Measurements from ENCODE around the gene NAGLU.

Gene NAGLU

GRCh38 chr17:42536048-42536371 lies at the start of gene NAGLU:
Gene NAGLU, plus strand, starts transcription at chr17:42536241. Its CDS starts 32 bp downstream, at chr17:42536273.
- DNase-seq = peak; percentile 79

- DNase-seq = no peak
These were observed 48.0 kb upstream of the NAGLU start for GRCh38 chr17:42488032-42488431.

- no peak for DNase-seq
These were observed 42.7 kb upstream of the NAGLU start for GRCh38 chr17:42493319-42493718.

GRCh38 chr17:42494673-42495072 lies 41.4 kb upstream of the NAGLU start:
- no peak for DNase-seq

- no peak for DNase-seq
These were observed 37.2 kb upstream of the NAGLU start for GRCh38 chr17:42498828-42499227.

- DNase-seq = no peak
These were observed 34.0 kb upstream of the NAGLU start for GRCh38 chr17:42502091-42502490.

- DNase-seq = no peak
These were observed 33.1 kb upstream of the NAGLU start for GRCh38 chr17:42502926-42503325.

- no peak for DNase-seq
These were observed 28.4 kb upstream of the NAGLU start for GRCh38 chr17:42507671-42508070.

- DNase-seq = no peak
These were observed 27.4 kb upstream of the NAGLU start for GRCh38 chr17:42508426-42509165.

- DNase-seq = no peak
These were observed 26.6 kb upstream of the NAGLU start for GRCh38 chr17:42509409-42509808.

- DNase-seq = no peak
These were observed 26.2 kb upstream of the NAGLU start for GRCh38 chr17:42509841-42510240.

- no peak for DNase-seq
These were observed 23.8 kb upstream of the NAGLU start for GRCh38 chr17:42512246-42512645.

GRCh38 chr17:42512733-42513251 lies 23.2 kb upstream of the NAGLU start:
- no peak for DNase-seq

- DNase-seq = no peak
These were observed 22.4 kb upstream of the NAGLU start for GRCh38 chr17:42513686-42514085.

GRCh38 chr17:42514279-42514678 lies 21.8 kb upstream of the NAGLU start:
- no peak for DNase-seq

- no peak for DNase-seq
These were observed 21.2 kb upstream of the NAGLU start for GRCh38 chr17:42514867-42515266.

GRCh38 chr17:42517516-42517915 lies 18.5 kb upstream of the NAGLU start:
- peak; percentile 84 for DNase-seq

- DNase-seq = no peak
These were observed 17.8 kb upstream of the NAGLU start for GRCh38 chr17:42518046-42518754.

GRCh38 chr17:42518755-42519545 lies 17.1 kb upstream of the NAGLU start:
- DNase-seq = no peak

GRCh38 chr17:42519546-42520491 lies 16.2 kb upstream of the NAGLU start:
- no peak for DNase-seq

GRCh38 chr17:42520540-42520951 lies 15.5 kb upstream of the NAGLU start:
- peak; percentile 19 for DNase-seq

- no peak for DNase-seq
These were observed 15.0 kb upstream of the NAGLU start for GRCh38 chr17:42521036-42521435.
